ENCODE results near the gene GOLGA1.
"Not testable (repeated sequence)": the region's sequence is repeated elsewhere in the genome, so short reads cannot be mapped to it uniquely, and the experiment has no call there.

The GOLGA1 gene

GRCh38 chr9:124858330-124859046 lies 82.4 kb downstream of the GOLGA1 start:
- no peak for DNase-seq (ENCODE audit: low spot score)

- no peak for DNase-seq (ENCODE audit: low spot score)
These were observed 83.2 kb downstream of the GOLGA1 start for GRCh38 chr9:124857533-124858162.

- no peak for DNase-seq (ENCODE audit: low spot score)
These were observed 84.7 kb downstream of the GOLGA1 start for GRCh38 chr9:124855944-124856765.

- DNase-seq (ENCODE audit: low spot score), result no peak
These were observed 85.3 kb downstream of the GOLGA1 start for GRCh38 chr9:124855566-124855943.

GRCh38 chr9:124854822-124855221 lies 86.1 kb downstream of the GOLGA1 start:
- no peak for DNase-seq (ENCODE audit: low spot score)

- no peak for DNase-seq (ENCODE audit: low spot score)
These were observed 86.7 kb downstream of the GOLGA1 start for GRCh38 chr9:124854161-124854560.

GRCh38 chr9:124853605-124854143 lies 87.2 kb downstream of the GOLGA1 start:
- no peak for DNase-seq (ENCODE audit: low spot score)

GRCh38 chr9:124852829-124853531 lies 87.9 kb downstream of the GOLGA1 start, which contains the start of gene WDR38:
Gene WDR38, plus strand, starts transcription at chr9:124853460. Its CDS starts 72 bp downstream, at chr9:124853532.
- DNase-seq (ENCODE audit: low spot score), result peak; percentile 90

GRCh38 chr9:124852121-124852828 lies 88.6 kb downstream of the GOLGA1 start:
- DNase-seq (ENCODE audit: low spot score), result no peak

- DNase-seq (ENCODE audit: low spot score), result peak; percentile 97
These were observed 91.1 kb downstream of the GOLGA1 start for GRCh38 chr9:124849801-124850200.

GRCh38 chr9:124846969-124847368 lies 93.9 kb downstream of the GOLGA1 start:
- DNase-seq (ENCODE audit: low spot score), result no peak

GRCh38 chr9:124846467-124846866 lies 94.4 kb downstream of the GOLGA1 start:
- not testable (repeated sequence) for DNase-seq (ENCODE audit: low spot score)

- DNase-seq (ENCODE audit: low spot score), result no peak
These were observed 96.6 kb downstream of the GOLGA1 start for GRCh38 chr9:124844291-124844690.

GRCh38 chr9:124843456-124844034 lies 97.3 kb downstream of the GOLGA1 start:
- DNase-seq (ENCODE audit: low spot score), result no peak

- no peak for DNase-seq (ENCODE audit: low spot score)
These were observed 99.6 kb downstream of the GOLGA1 start for GRCh38 chr9:124841075-124841821.

- no peak for DNase-seq (ENCODE audit: low spot score)
These were observed 100.5 kb downstream of the GOLGA1 start for GRCh38 chr9:124840300-124840833.

- no peak for DNase-seq (ENCODE audit: low spot score)
These were observed 101.1 kb downstream of the GOLGA1 start for GRCh38 chr9:124839612-124840299.

- not testable (repeated sequence) for DNase-seq (ENCODE audit: low spot score)
These were observed 102.2 kb downstream of the GOLGA1 start for GRCh38 chr9:124838567-124839275.

GRCh38 chr9:124838132-124838531 lies 102.8 kb downstream of the GOLGA1 start:
- not testable (repeated sequence) for DNase-seq (ENCODE audit: low spot score)
